CD14-positive monocyte (primary cell): Measurements from ENCODE around the gene VAV2. TPM values are rescaled to one million over a fixed set of nuclear protein-coding genes. Genes with fewer than 3 reads are reported as not detected.
A peak's percentile ranks its signal among the peaks of the same experiment; 100 is the strongest.

Experiments used
- DNase-seq, 3 donors: peaks; one replicate each; pipeline ENCODE4 v3.0.0-alpha.2; 2011 to 2022
- H2AFZ ChIP-seq: 2 replicates; pipeline ENCODE4 v1.6.0; 2012; ENCODE audit warnings: mild to moderate bottlenecking, low read depth, low read length, inconsistent platforms; ENCODE audit not compliant: insufficient read depth, poor library complexity, severe bottlenecking
- H3K27ac ChIP-seq, 2 donors: 1 replicate in 1 of 2; 2 replicates in 1 of 2; pipeline ENCODE4 v1.5.1; 2012 to 2013; ENCODE audit warnings: low read length in 2 of 2, control low read depth in 1 of 2, inconsistent platforms in 1 of 2, low read depth in 1 of 2, mild to moderate bottlenecking in 1 of 2
- H3K27me3 ChIP-seq, 2 donors: one replicate each; pipeline versions ENCODE4 v1.6.0 to v1.6.1; 2011 to 2013; ENCODE audit warnings: low read length in 2 of 2; ENCODE audit not compliant: control insufficient read depth in 2 of 2, insufficient read depth in 2 of 2
- H3K36me3 ChIP-seq, 2 donors: replicated peaks in 1 of 2; 1 replicate in 1 of 2; 2 replicates in 1 of 2; pipeline versions ENCODE4 v1.5.1 to v1.6.1; 2012 to 2013; ENCODE audit warnings: low read length in 2 of 2, control low read depth in 1 of 2, inconsistent platforms in 1 of 2, mild to moderate bottlenecking in 1 of 2; ENCODE audit not compliant: insufficient read depth in 2 of 2, control insufficient read depth in 1 of 2
- H3K4me1 ChIP-seq, 2 donors: 1 replicate in 1 of 2; 2 replicates in 1 of 2; pipeline versions ENCODE4 v1.5.1 to v1.6.1; 2012 to 2013; ENCODE audit warnings: low read length in 2 of 2, control low read depth in 1 of 2, inconsistent platforms in 1 of 2, mild to moderate bottlenecking in 1 of 2, moderate library complexity in 1 of 2; ENCODE audit not compliant: insufficient read depth in 2 of 2, control insufficient read depth in 1 of 2
- H3K4me2 ChIP-seq: replicated peaks from 2 replicates; pipeline ENCODE3; 2012; ENCODE audit warnings: low read length, moderate library complexity, mild to moderate bottlenecking; ENCODE audit not compliant: poor library complexity, severe bottlenecking; ENCODE audit errors: extremely low read depth
- H3K4me3 ChIP-seq, 3 experiments: fragments of 200-600 bp in 1 of 3; sonication (generic) in 1 of 3; replicated peaks in 1 of 3; 1 replicate in 2 of 3; 2 replicates in 1 of 3; pipeline ENCODE4 v1.5.1; 2011 to 2013; ENCODE audit warnings: low read length in 3 of 3, mild to moderate bottlenecking in 3 of 3, control low read depth in 2 of 3, low read depth in 2 of 3, inconsistent platforms in 1 of 3, moderate library complexity in 1 of 3
- H3K79me2 ChIP-seq: 2 replicates; pipeline ENCODE4 v1.6.0; 2012; ENCODE audit warnings: mild to moderate bottlenecking, control low read depth, inconsistent platforms, low read length, moderate library complexity; ENCODE audit not compliant: insufficient read depth
- H3K9ac ChIP-seq: 2 replicates; pipeline ENCODE4 v1.6.0; 2017; ENCODE audit warnings: low read length, mild to moderate bottlenecking; ENCODE audit not compliant: insufficient read depth, poor library complexity, severe bottlenecking
- H3K9me3 ChIP-seq, 2 donors: replicated peaks in 1 of 2; 1 replicate in 1 of 2; 2 replicates in 1 of 2; pipeline versions ENCODE4 v1.5.1 to v1.6.1; 2012 to 2013; ENCODE audit warnings: low read length in 2 of 2, control low read depth in 1 of 2; ENCODE audit not compliant: control insufficient read depth in 1 of 2, insufficient read depth in 1 of 2
- H4K20me1 ChIP-seq: 2 replicates; pipeline ENCODE4 v1.6.0; 2012; ENCODE audit warnings: mild to moderate bottlenecking, low read length, control low read depth, moderate library complexity; ENCODE audit not compliant: insufficient read depth
- H3K27ac Mint-ChIP-seq, 7 donors: one replicate each; pipeline ENCODE4 v1.8.0; 2020; ENCODE audit warnings: mild to moderate bottlenecking in 7 of 7, mixed read lengths in 7 of 7, moderate library complexity in 6 of 7, inconsistent platforms in 2 of 7
- H3K27me3 Mint-ChIP-seq, 3 donors: one replicate each; pipeline ENCODE4 v1.8.0; 2021 to 2022; ENCODE audit warnings: low read depth in 3 of 3, mild to moderate bottlenecking in 3 of 3, mixed read lengths in 3 of 3, moderate library complexity in 3 of 3, inconsistent platforms in 1 of 3
- H3K36me3 Mint-ChIP-seq, 2 donors: one replicate each; pipeline ENCODE4 v1.8.0; 2020; ENCODE audit warnings: mixed read lengths in 2 of 2, inconsistent platforms in 1 of 2, mild to moderate bottlenecking in 1 of 2
- H3K4me1 Mint-ChIP-seq: one replicate; pipeline ENCODE4 v1.8.0; 2020; ENCODE audit warnings: mild to moderate bottlenecking, mixed read lengths
- H3K4me3 Mint-ChIP-seq, 2 donors: one replicate each; pipeline ENCODE4 v1.8.0; 2020; ENCODE audit warnings: mild to moderate bottlenecking in 2 of 2, mixed read lengths in 2 of 2, moderate library complexity in 1 of 2
- H3K9me3 Mint-ChIP-seq, 7 donors: one replicate each; pipeline ENCODE4 v1.8.0; 2020 to 2022; ENCODE audit warnings: mixed read lengths in 7 of 7, mild to moderate bottlenecking in 6 of 7, moderate library complexity in 6 of 7, inconsistent platforms in 2 of 7
- CTCF ChIP-seq: fragments of 200-600 bp; IDR thresholded peaks from one replicate; pipeline ENCODE4 v1.8.0; 2022; ENCODE audit warnings: antibody characterized with exemption, mild to moderate bottlenecking
- WGBS: methylation state at CpG from one replicate; pipeline ENCODE4 v1.1.5; 2013; ENCODE audit warnings: missing lambda C conversion rate; ENCODE audit not compliant: insufficient coverage; 5-methylcytosine and 5-hydroxymethylcytosine counted together
- intact Hi-C, 2 donors: fragments of 100-400 bp; cut with micrococcal nuclease; formaldehyde crosslinking; loops; one replicate each; pipeline versions ENCODE4 v1.15.0 to v1.15.1; 2023
- polyA plus RNA-seq, 3 donors: library from polyadenylated mRNA; depleted of rRNA in 1 of 3; unstranded in 2 of 3; stranded (reverse) in 1 of 3; fragments of 300-500 nt in 2 of 3; fragments of >200 nt in 1 of 3; fragmentation: Illumina TruSeq in 2 of 3; gene quantifications; 1 replicate in 2 of 3; 2 replicates in 1 of 3; pipeline ENCODE4 v1.2.3, GENCODE V29; 2012 to 2021

VAV2 gene
- polyA plus RNA-seq, 3 donors = 2.3 to 13.6 (median 2.3) TPM

- TF ChIP-seq CTCF = no peak
- H3K27me3 ChIP-seq = no peaks in the 10 kb centered on the region
- H4K20me1 ChIP-seq = no peaks in the 10 kb centered on the region
- H3K4me1 Mint-ChIP-seq = peaks cover 12% of the 10 kb centered on the region
- no peak overlapping the region for H3K4me3 Mint-ChIP-seq
- no peak for DNase-seq
- H3K36me3 ChIP-seq = no peaks in the 10 kb centered on the region
- WGBS = 81% methylated on average over 18 of the region's 24 CpGs
- H3K27ac Mint-ChIP-seq = peak overlapping the region in 1 of 7 donors; percentile 25
- H3K27me3 Mint-ChIP-seq = peaks cover 6 to 13% (median 11%) of the 10 kb centered on the region in 3 donors
- no peaks in the 10 kb centered on the region for H3K9me3 ChIP-seq
- no peak overlapping the region for H3K27ac ChIP-seq
- H3K36me3 Mint-ChIP-seq = no peaks in the 10 kb centered on the region
- H3K4me1 ChIP-seq = peaks cover 14 to 18% of the 10 kb centered on the region in 2 donors
- no peak overlapping the region for H2AFZ ChIP-seq
- intact Hi-C loops = no loop called here
- no peak overlapping the region for H3K4me2 ChIP-seq
- peak overlapping the region; percentile 8 for H3K9ac ChIP-seq
- no peaks in the 10 kb centered on the region for H3K79me2 ChIP-seq
- no peak overlapping the region for H3K4me3 ChIP-seq
- H3K9me3 Mint-ChIP-seq = no peaks in the 10 kb centered on the region
Measured at GRCh38 chr9:133996531-133997520, 4.7 kb upstream of the VAV2 start.

- intact Hi-C loops = loop anchor here in 1 of 2 donors (2.0 kb wide), 1 partner anchor 212 kb away; no protein-coding TSS in a partner anchor
- no peak overlapping the region for H3K4me2 ChIP-seq
- H3K27ac ChIP-seq = no peak overlapping the region
- no peak overlapping the region for H3K27ac Mint-ChIP-seq
- peaks cover 0 to 6% (median 0%) of the 10 kb centered on the region in 7 donors for H3K9me3 Mint-ChIP-seq
- H3K27me3 Mint-ChIP-seq = peaks cover 16 to 22% (median 18%) of the 10 kb centered on the region in 3 donors
- WGBS = 80% methylated on average over 9 of the region's 17 CpGs
- H3K79me2 ChIP-seq = peaks cover 11% of the 10 kb centered on the region
- no peak overlapping the region for H3K4me3 Mint-ChIP-seq
- no peaks in the 10 kb centered on the region for H3K9me3 ChIP-seq
- H2AFZ ChIP-seq = no peak overlapping the region
- DNase-seq = no peak
- H3K4me3 ChIP-seq = no peak overlapping the region
- no peaks in the 10 kb centered on the region for H3K36me3 ChIP-seq
- no peak overlapping the region for H3K9ac ChIP-seq
- no peaks in the 10 kb centered on the region for H3K36me3 Mint-ChIP-seq
- peaks cover 21% of the 10 kb centered on the region for H3K4me1 Mint-ChIP-seq
- peaks cover 11% of the 10 kb centered on the region for H4K20me1 ChIP-seq
- peaks cover 24 to 31% of the 10 kb centered on the region in 2 donors for H3K4me1 ChIP-seq
- peaks cover 0 to 10% of the 10 kb centered on the region in 2 donors for H3K27me3 ChIP-seq
- TF ChIP-seq CTCF = no peak
Measured at GRCh38 chr9:133995012-133995896, 3.1 kb upstream of the VAV2 start.
